HG02973 (cell line): ENCODE results near the gene AGBL1.

ENCODE experiments used
- ATAC-seq: cut with Tn5 transposase; IDR thresholded peaks from one replicate; pipeline ENCODE4 v1.9.1; 2021; ENCODE audit warnings: moderate library complexity; ENCODE audit not compliant: unreplicated experiment

The AGBL1 gene

GRCh38 chr15:86772369-86773059 is 692.8 kb downstream of the AGBL1 start:
- ATAC-seq = no peak

GRCh38 chr15:86773736-86774135 is 694.1 kb downstream of the AGBL1 start:
- no peak for ATAC-seq

GRCh38 chr15:86776145-86776544 is 696.5 kb downstream of the AGBL1 start:
- ATAC-seq = no peak

- no peak for ATAC-seq
These were observed 716.9 kb downstream of the AGBL1 start for GRCh38 chr15:86796521-86796920.

GRCh38 chr15:86797135-86797534 is 717.5 kb downstream of the AGBL1 start:
- ATAC-seq = no peak

- no peak for ATAC-seq
These were observed 719.6 kb downstream of the AGBL1 start for GRCh38 chr15:86799226-86799625.

- no peak for ATAC-seq
These were observed 722.6 kb downstream of the AGBL1 start for GRCh38 chr15:86802244-86802643.

- ATAC-seq = no peak
These were observed 724.7 kb downstream of the AGBL1 start for GRCh38 chr15:86804406-86804805.

GRCh38 chr15:86810329-86810728 is 730.7 kb downstream of the AGBL1 start:
- no peak for ATAC-seq

GRCh38 chr15:86813892-86814291 is 734.2 kb downstream of the AGBL1 start:
- no peak for ATAC-seq

- no peak for ATAC-seq
These were observed 749.6 kb downstream of the AGBL1 start for GRCh38 chr15:86829245-86829644.

GRCh38 chr15:86830304-86830703 is 750.6 kb downstream of the AGBL1 start:
- no peak for ATAC-seq

- ATAC-seq = no peak
These were observed 753.9 kb downstream of the AGBL1 start for GRCh38 chr15:86833595-86833994.

- no peak for ATAC-seq
These were observed 754.6 kb downstream of the AGBL1 start for GRCh38 chr15:86834115-86834863.

- no peak for ATAC-seq
These were observed 757.8 kb downstream of the AGBL1 start for GRCh38 chr15:86837294-86838061.

GRCh38 chr15:86839502-86839901 is 759.8 kb downstream of the AGBL1 start:
- no peak for ATAC-seq

- no peak for ATAC-seq
These were observed 761.3 kb downstream of the AGBL1 start for GRCh38 chr15:86840996-86841395.

- ATAC-seq = no peak
These were observed 762.5 kb downstream of the AGBL1 start for GRCh38 chr15:86842199-86842598.

- no peak for ATAC-seq
These were observed 766.4 kb downstream of the AGBL1 start for GRCh38 chr15:86846036-86846435.

GRCh38 chr15:86849136-86849535 is 769.5 kb downstream of the AGBL1 start:
- no peak for ATAC-seq

GRCh38 chr15:86849558-86850285 is 770.1 kb downstream of the AGBL1 start:
- no peak for ATAC-seq
